Heart left ventricle (tissue), 16 donors: ENCODE results near the gene ZNF266. TPM values are rescaled to one million over a fixed set of nuclear protein-coding genes. Genes with fewer than 3 reads are reported as not detected.
A peak's percentile ranks its signal among the peaks of the same experiment; 100 is the strongest.

ENCODE experiments used
- ATAC-seq, 4 donors: fragments of 200-7000 bp; cut with Tn5 transposase; one replicate each; pipeline ENCODE4 v1.9.1; 2020 to 2022; ENCODE audit warnings: moderate library complexity in 4 of 4, mild to moderate bottlenecking in 3 of 4, moderate number of reproducible peaks in 1 of 4
- DNase-seq, 5 donors: peaks; one replicate each; pipeline ENCODE4 v3.0.0-alpha.2; 2020
- H3K27ac ChIP-seq, 12 donors: fragments of 200-600 bp; sonication (generic) in 4 of 12; one replicate each; pipeline versions ENCODE4 v1.5.0 to v1.8.0; 2016 to 2022; ENCODE audit warnings: mild to moderate bottlenecking in 2 of 12
- H3K27me3 ChIP-seq, 9 donors: fragments of 200-600 bp; sonication (generic) in 2 of 9; one replicate each; pipeline versions ENCODE4 v1.5.1 to v1.8.0; 2016 to 2022; ENCODE audit warnings: mild to moderate bottlenecking in 3 of 9
- H3K36me3 ChIP-seq, 9 donors: fragments of 200-600 bp; sonication (generic) in 2 of 9; one replicate each; pipeline versions ENCODE4 v1.5.0 to v1.8.0; 2018 to 2022; ENCODE audit warnings: mild to moderate bottlenecking in 2 of 9
- H3K4me1 ChIP-seq, 12 donors: fragments of 200-600 bp; sonication (generic) in 4 of 12; one replicate each; pipeline versions ENCODE4 v1.5.0 to v1.8.0; 2016 to 2022; ENCODE audit warnings: mild to moderate bottlenecking in 3 of 12
- H3K4me3 ChIP-seq, 12 donors: fragments of 200-600 bp; sonication (generic) in 4 of 12; one replicate each; pipeline versions ENCODE4 v1.5.0 to v1.8.0; 2017 to 2022; ENCODE audit warnings: mild to moderate bottlenecking in 9 of 12, moderate library complexity in 4 of 12
- H3K9me3 ChIP-seq, 12 donors: fragments of 200-600 bp; sonication (generic) in 4 of 12; one replicate each; pipeline versions ENCODE4 v1.5.0 to v1.8.0; 2016 to 2022; ENCODE audit warnings: mild to moderate bottlenecking in 1 of 12
- POLR2A ChIP-seq, 2 donors: fragments of 450-650 bp; IDR thresholded peaks; one replicate each; pipeline ENCODE4 v1.6.1; 2017; ENCODE audit warnings: antibody characterized with exemption in 2 of 2, mild to moderate bottlenecking in 2 of 2, moderate library complexity in 2 of 2
- WGBS, 4 donors: extraction: QIAGEN DNeasy Blood & Tissue Kit in 2 of 4; methylation state at CpG; one replicate each; pipeline versions ENCODE4 v1.1.5 to v1.1.7; 2013 to 2018; 5-methylcytosine and 5-hydroxymethylcytosine counted together
- intact Hi-C, 10 donors: fragments of 100-400 bp; cut with DNase I; formaldehyde crosslinking; loops; one replicate each; pipeline versions ENCODE4 v1.11.1 to v1.14.2; 2022
- long read RNA-seq, 3 donors: library from polyadenylated mRNA; unstranded; transcript quantifications; one replicate each; pipeline ENCODE4 v2.0.0, GENCODE V29; 2020 to 2021
- polyA plus RNA-seq, 2 donors: library from polyadenylated mRNA; stranded (reverse); fragments of 200-250 nt; gene quantifications; one replicate each; pipeline ENCODE4 v1.2.3, GENCODE V29; 2013
- total RNA-seq, 9 donors: library from RNA; depleted of rRNA in 2 of 9; stranded (reverse); fragments of >200 nt in 2 of 9; fragmentation: NEBNext Ultra II Directional in 3 of 9; extraction: Animal tissue kit (Norgen Biotek cat#: 25700) in 3 of 9; gene quantifications; one replicate each; pipeline versions ENCODE4 v1.1.0 to v1.2.4, GENCODE V29; 2016 to 2023
- TF ChIP-seq, protein P1 (sequence below), 12 donors: fragments of 200-600 bp; sonication (generic) in 4 of 12; IDR thresholded peaks; one replicate each; pipeline versions ENCODE4 v1.5.0 to v1.8.0; 2018 to 2022; ENCODE audit warnings: antibody characterized with exemption in 12 of 12, mild to moderate bottlenecking in 5 of 12
- donor health status: ischemic (EF 13 %, LVEDD 7.1; RV severe dilation, severe dysfunction).
- donor health status: healthy with polysubstance abuse.
- donor health status: DM: no; HTN: yes; CAD: no.
- donor health status: DM: no; HTN: no; CAD: no.
- donor health status: ischemic (EF 25% LVEDD 6.9; RV normal size, moderate dysfunction).
- donor health status: ischemic (EF 25% LVEDD 5.7; RV mildly dilated, moderate dysfunction).
- donor health status: healthy.
- donor health status: DM: yes; HTN: yes; CAD: no.
- donor health status: ischemic (EF 35%, LVEDD 5.7; RV mildly dilated, moderate dysfunction).
- donor health status: nonischemic (EF 11% LVEDD 7.7; RV severe dilation, severe dysfunction).
- donor health status: DM: yes; HTN: yes; CAD: no.
- donor health status: PGD.
- donor health status: ischemic (EF 29% LVEDD 5.4; RV normal size, mild dysfunction).
- donor health status: nonischemic (EF 23%, LVEDD 6.1; RV moderate dilation, normal function).

The ZNF266 gene
- total RNA-seq (10 to 100 TPM in 2 of 9 donors, 1 to 10 TPM in 7; 5.7 to 11.1 (median 7.7) TPM), polyA plus RNA-seq (10 to 100 TPM in 1 of 2 donors, 1 to 10 TPM in 1; 8.7 to 10.4 TPM)
- long read RNA-seq, donor 1, partial matches to known transcripts = 0 of 16 reads
- long read RNA-seq, donor 1, other reads (novel, unspliced or antisense) = 15 of 16 reads
- long read RNA-seq, donor 2, transcript ZNF266-207 (11 exons, 3,509 nt) = major isoform, 5 of 44 reads
- long read RNA-seq, donor 2, partial matches to known transcripts = 2 of 44 reads
- long read RNA-seq, donor 2, other reads (novel, unspliced or antisense) = 37 of 44 reads
- long read RNA-seq, donor 3, partial matches to known transcripts = 1 of 13 reads
- long read RNA-seq, donor 3, other reads (novel, unspliced or antisense) = 11 of 13 reads

- Histone ChIP-seq H3K4me3 (peak within 1 kb of the TSS; percentile 30 to 95 (median 80)), H3K4me1 (peaks cover 0 to 27% (median 16%) of the 10 kb centered on the region in 12 donors), H3K27me3 (no peaks in the 10 kb centered on the region), H3K27ac (peak within 1 kb of the TSS; percentile 68 to 95 (median 92)), H3K36me3 (peaks cover 0 to 32% (median 20%) of the 10 kb centered on the region in 9 donors), H3K9me3 (peaks cover 0 to 9% (median 0%) of the 10 kb centered on the region in 12 donors)
- DNase-seq (peak; percentile 89 to 94 (median 91)), ATAC-seq (peak; percentile 91 to 97 (median 96))
- WGBS, 4 donors = 11 to 17% (median 14%) methylated on average over 50 to 56 of the region's 56 CpGs
- intact Hi-C loops = loop anchor here in 5 of 10 donors (1.0 to 10.0 kb wide), 9 partner anchors 28 to 359 kb away; partner anchors contain the start of genes ZNF426 (in 2 of the 5), ZNF559 (in 2 of the 5) and ZNF121 (in 1 of the 5)
- TF ChIP-seq POLR2A (IDR thresholded peaks at IDR 0.05) = peak in 1 of 2 donors; percentile 46
- TF ChIP-seq, protein P1, sequence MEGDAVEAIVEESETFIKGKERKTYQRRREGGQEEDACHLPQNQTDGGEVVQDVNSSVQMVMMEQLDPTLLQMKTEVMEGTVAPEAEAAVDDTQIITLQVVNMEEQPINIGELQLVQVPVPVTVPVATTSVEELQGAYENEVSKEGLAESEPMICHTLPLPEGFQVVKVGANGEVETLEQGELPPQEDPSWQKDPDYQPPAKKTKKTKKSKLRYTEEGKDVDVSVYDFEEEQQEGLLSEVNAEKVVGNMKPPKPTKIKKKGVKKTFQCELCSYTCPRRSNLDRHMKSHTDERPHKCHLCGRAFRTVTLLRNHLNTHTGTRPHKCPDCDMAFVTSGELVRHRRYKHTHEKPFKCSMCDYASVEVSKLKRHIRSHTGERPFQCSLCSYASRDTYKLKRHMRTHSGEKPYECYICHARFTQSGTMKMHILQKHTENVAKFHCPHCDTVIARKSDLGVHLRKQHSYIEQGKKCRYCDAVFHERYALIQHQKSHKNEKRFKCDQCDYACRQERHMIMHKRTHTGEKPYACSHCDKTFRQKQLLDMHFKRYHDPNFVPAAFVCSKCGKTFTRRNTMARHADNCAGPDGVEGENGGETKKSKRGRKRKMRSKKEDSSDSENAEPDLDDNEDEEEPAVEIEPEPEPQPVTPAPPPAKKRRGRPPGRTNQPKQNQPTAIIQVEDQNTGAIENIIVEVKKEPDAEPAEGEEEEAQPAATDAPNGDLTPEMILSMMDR (IDR thresholded peaks at IDR 0.05) = peak; percentile 40 to 80 (median 70)
Measured at GRCh38 chr19:9435279-9436268, at the start of gene ZNF266. TSS of gene ZNF266 (minus strand) at chr19:9435573. CDS start at chr19:9420089, 15,484 bp downstream.

DNA sequence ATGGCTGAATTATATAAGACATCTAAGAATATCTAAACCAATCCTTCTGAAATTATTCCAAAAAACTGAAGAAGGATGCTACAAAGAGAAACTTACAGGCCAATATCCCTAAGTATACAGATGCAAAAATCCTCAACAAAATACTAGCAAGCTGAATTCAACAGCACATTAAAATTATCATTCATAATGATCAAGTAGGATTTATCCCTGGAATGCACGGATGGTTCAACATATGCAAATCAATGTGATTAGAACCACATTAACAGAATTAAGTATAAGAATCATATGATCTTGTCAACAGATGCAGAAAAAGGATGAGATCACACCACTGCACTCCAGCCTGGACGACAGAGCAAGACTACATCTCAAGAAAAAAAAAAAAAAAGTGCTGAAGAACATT lies 49.8 kb upstream of the ZNF266 start:
- WGBS, 4 donors = 79 to 86% (median 84%) methylated on average over 2 of the region's 2 CpGs
- intact Hi-C loops = no loop called here
- Histone ChIP-seq H3K9me3 (peaks cover 0 to 63% (median 38%) of the 10 kb centered on the region in 12 donors), H3K4me3 (no peak overlapping the region), H3K36me3 (no peaks in the 10 kb centered on the region), H3K27me3 (no peaks in the 10 kb centered on the region), H3K27ac (no peak overlapping the region), H3K4me1 (no peaks in the 10 kb centered on the region)
- DNase-seq (no peak), ATAC-seq (no peak)
- no peak for TF ChIP-seq POLR2A (IDR thresholded peaks at IDR 0.05)
- TF ChIP-seq, protein P1 (IDR thresholded peaks at IDR 0.05) = no peak

GRCh38 chr19:9474975-9475374 lies 39.6 kb upstream of the ZNF266 start:
- Histone ChIP-seq H3K27me3 (no peaks in the 10 kb centered on the region), H3K4me3 (no peak overlapping the region), H3K9me3 (peaks cover 0 to 37% (median 16%) of the 10 kb centered on the region in 12 donors), H3K27ac (no peak overlapping the region), H3K36me3 (no peaks in the 10 kb centered on the region), H3K4me1 (no peaks in the 10 kb centered on the region)
- ATAC-seq = no peak
- no peak for TF ChIP-seq POLR2A (IDR thresholded peaks at IDR 0.05)
- TF ChIP-seq, protein P1 (IDR thresholded peaks at IDR 0.05) = no peak
- intact Hi-C loops = no loop called here
- DNase-seq = no peak
